Adrenal gland (tissue), 5 donors: ENCODE data around the gene KRT79.

ENCODE experiments used
- POLR2A ChIP-seq, 2 donors: fragments of 450-650 bp; IDR thresholded peaks; one replicate each; pipeline ENCODE4 v1.6.1; 2017; ENCODE audit warnings: antibody characterized with exemption in 2 of 2, mild to moderate bottlenecking in 2 of 2, moderate library complexity in 1 of 2
- TF ChIP-seq, protein P1 (sequence below), 6 experiments: fragments of 450-650 bp in 4 of 6; fragments of 200-600 bp in 2 of 6; sonication (generic) in 1 of 6; IDR thresholded peaks; 1 replicate in 5 of 6; 2 replicates in 1 of 6; pipeline versions ENCODE4 v1.5.1 to v1.8.0; 2016 to 2021; ENCODE audit warnings: antibody characterized with exemption in 6 of 6, mild to moderate bottlenecking in 2 of 6, moderate library complexity in 1 of 6
- donor health status: DM: no; HTN: no; CAD: no.

DNA sequence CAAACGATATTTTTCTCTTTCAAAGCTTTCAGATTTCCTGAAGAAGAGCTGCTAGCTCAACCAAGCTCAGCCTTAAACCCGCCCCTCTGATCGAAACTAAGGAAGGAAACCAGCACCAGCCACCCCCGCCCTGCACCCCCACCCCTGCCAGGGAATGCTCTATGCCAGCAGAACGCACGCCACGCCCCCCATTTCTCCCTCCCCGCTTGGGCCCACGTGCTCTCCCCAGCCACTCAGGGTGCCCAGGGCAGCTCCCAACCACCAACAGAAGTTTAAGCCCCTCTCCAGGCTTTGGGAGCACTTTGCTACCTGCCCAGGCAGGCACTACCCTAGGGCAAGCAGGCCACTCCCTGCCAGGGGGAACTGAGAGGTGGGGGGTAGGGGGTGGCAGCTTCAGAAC, 33.5 kb upstream of the KRT79 start:
- TF ChIP-seq, protein P1, sequence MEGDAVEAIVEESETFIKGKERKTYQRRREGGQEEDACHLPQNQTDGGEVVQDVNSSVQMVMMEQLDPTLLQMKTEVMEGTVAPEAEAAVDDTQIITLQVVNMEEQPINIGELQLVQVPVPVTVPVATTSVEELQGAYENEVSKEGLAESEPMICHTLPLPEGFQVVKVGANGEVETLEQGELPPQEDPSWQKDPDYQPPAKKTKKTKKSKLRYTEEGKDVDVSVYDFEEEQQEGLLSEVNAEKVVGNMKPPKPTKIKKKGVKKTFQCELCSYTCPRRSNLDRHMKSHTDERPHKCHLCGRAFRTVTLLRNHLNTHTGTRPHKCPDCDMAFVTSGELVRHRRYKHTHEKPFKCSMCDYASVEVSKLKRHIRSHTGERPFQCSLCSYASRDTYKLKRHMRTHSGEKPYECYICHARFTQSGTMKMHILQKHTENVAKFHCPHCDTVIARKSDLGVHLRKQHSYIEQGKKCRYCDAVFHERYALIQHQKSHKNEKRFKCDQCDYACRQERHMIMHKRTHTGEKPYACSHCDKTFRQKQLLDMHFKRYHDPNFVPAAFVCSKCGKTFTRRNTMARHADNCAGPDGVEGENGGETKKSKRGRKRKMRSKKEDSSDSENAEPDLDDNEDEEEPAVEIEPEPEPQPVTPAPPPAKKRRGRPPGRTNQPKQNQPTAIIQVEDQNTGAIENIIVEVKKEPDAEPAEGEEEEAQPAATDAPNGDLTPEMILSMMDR (IDR thresholded peaks at IDR 0.05): no peak
- TF ChIP-seq POLR2A (IDR thresholded peaks at IDR 0.05): no peak
